ENCODE measurements around the gene CFAP74. TPM values are rescaled to one million over a fixed set of nuclear protein-coding genes. Genes with fewer than 3 reads are reported as not detected.
A peak's percentile ranks its signal among the peaks of the same experiment; 100 is the strongest.

CFAP74 gene
- total and polyA plus RNA-seq, 11 donors, result 0.03 to 0.33 (median 0.07) TPM; not detected in 8

DNA sequence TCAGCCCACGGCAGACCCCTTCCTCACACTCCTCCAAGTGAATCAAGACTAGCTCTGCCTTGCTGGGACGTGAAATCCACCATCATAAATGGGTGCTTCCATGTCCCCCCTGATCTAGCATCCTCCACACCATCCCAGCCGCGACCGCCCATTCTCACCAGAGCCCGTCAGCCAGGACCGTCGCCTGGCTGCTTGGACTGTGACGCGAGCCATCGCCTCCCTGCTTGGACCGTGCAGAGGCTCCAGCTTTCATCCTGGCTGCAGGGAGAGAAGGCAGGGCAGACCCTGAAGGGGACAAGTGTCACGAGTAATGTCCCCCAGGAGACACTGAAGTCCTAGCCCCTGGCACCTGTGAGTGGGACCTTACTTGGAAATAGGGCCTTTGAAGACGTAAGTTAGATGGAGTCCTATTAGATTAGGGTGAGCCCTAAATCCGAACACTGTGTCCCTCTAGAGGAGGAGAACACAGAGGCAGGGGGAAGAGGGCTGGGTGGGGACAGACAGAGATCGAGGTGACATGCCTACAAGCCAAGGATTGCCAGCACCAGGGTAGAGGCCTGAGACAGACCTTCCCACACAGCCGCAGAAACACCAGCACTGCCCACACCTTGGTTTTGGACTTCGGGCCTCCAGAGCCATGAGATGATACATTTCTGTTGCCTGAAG, 33.9 kb upstream of the CFAP74 start:
- Histone ChIP-seq H3K4me3 (no peak overlapping the region), H3K9me3 (peaks cover 0 to 3% (median 0%) of the 10 kb centered on the region in 12 donors), H3K36me3 (no peaks in the 10 kb centered on the region), H3K4me1 (peaks cover 0 to 8% (median 0%) of the 10 kb centered on the region in 12 donors), H3K27ac (no peak overlapping the region), H3K27me3 (no peaks in the 10 kb centered on the region)
- intact Hi-C loops (cut with DNase I), result no loop called here
- DNase-seq (no peak), ATAC-seq (no peak)
- WGBS, 4 donors, result 79 to 84% (median 82%) methylated on average over 18 of the region's 18 CpGs
- no peak for TF ChIP-seq POLR2A (IDR thresholded peaks at IDR 0.05)
- TF ChIP-seq, protein P1, sequence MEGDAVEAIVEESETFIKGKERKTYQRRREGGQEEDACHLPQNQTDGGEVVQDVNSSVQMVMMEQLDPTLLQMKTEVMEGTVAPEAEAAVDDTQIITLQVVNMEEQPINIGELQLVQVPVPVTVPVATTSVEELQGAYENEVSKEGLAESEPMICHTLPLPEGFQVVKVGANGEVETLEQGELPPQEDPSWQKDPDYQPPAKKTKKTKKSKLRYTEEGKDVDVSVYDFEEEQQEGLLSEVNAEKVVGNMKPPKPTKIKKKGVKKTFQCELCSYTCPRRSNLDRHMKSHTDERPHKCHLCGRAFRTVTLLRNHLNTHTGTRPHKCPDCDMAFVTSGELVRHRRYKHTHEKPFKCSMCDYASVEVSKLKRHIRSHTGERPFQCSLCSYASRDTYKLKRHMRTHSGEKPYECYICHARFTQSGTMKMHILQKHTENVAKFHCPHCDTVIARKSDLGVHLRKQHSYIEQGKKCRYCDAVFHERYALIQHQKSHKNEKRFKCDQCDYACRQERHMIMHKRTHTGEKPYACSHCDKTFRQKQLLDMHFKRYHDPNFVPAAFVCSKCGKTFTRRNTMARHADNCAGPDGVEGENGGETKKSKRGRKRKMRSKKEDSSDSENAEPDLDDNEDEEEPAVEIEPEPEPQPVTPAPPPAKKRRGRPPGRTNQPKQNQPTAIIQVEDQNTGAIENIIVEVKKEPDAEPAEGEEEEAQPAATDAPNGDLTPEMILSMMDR (IDR thresholded peaks at IDR 0.05), result no peak

DNA sequence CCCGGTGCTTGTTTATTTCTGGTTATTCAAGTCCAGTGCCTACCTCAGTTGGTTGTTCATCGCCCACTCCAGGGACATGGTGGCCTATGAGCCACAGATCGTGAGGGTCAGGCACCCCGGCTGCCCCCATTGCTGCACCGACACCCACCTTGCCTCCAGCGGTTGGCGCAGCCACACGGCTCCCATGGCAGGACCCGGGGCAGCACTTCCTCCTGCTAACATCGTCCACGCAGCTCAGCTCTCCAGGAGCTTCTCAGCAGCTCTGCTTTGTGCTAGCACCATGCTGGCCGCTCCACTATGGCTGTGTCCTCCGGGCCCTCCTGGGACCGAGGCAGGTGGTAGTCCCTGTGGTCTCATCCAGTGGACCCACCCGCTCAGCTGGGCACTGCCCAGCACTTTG, 32.7 kb upstream of the CFAP74 start:
- ATAC-seq (no peak), DNase-seq (peak in 1 of 5 donors; percentile 47)
- intact Hi-C loops (cut with DNase I), result no loop called here

DNA sequence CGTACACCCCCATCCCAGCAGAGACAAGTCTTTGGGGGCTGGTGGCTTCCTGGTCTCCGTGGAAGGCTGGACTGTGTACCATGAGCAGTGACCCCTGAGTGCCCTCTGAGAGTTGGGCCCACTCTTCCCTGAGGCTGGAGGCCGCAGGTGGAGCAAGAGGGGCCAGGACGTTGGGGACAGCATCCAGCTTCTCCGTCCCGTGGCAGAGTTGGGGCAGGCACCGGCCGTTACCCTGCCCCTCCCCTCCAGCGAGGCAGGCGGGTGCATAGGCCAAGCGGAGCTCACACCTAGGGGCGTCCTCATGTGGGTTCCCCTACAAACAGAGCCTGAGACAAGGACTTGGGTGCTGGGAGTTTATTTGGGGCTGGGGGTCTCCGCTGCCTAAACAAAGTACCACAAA, 29.6 kb upstream of the CFAP74 start:
- WGBS, 4 donors, result 80 to 88% (median 83%) methylated on average over 10 to 13 of the region's 13 CpGs
- no peaks in the 10 kb centered on the region for H3K36me3 ChIP-seq
- peak overlapping the region in 1 of 12 donors; percentile 48 for H3K27ac ChIP-seq
- TF ChIP-seq POLR2A (IDR thresholded peaks at IDR 0.05), result no peak
- TF ChIP-seq, protein P1 (IDR thresholded peaks at IDR 0.05), result no peak
- no peak overlapping the region for H3K4me3 ChIP-seq
- H3K9me3 ChIP-seq, result peaks cover 0 to 2% (median 0%) of the 10 kb centered on the region in 12 donors
- no peak for DNase-seq
- intact Hi-C loops (cut with DNase I), result no loop called here
- H3K27me3 ChIP-seq, result no peaks in the 10 kb centered on the region
- H3K4me1 ChIP-seq, result peaks cover 0 to 12% (median 0%) of the 10 kb centered on the region in 12 donors
- ATAC-seq, result no peak

More for the DNA sequence above, 32.7 kb upstream of the CFAP74 start:
- Histone ChIP-seq H3K27ac (no peak overlapping the region), H3K4me1 (peaks cover 0 to 12% (median 0%) of the 10 kb centered on the region in 12 donors), H3K36me3 (no peaks in the 10 kb centered on the region), H3K27me3 (no peaks in the 10 kb centered on the region), H3K9me3 (peaks cover 0 to 3% (median 0%) of the 10 kb centered on the region in 12 donors), H3K4me3 (no peak overlapping the region)
- TF ChIP-seq POLR2A (IDR thresholded peaks at IDR 0.05), result no peak
- TF ChIP-seq, protein P1 (IDR thresholded peaks at IDR 0.05), result no peak
- WGBS, 4 donors, result 86 to 93% (median 89%) methylated on average over 8 to 15 of the region's 15 CpGs

DNA sequence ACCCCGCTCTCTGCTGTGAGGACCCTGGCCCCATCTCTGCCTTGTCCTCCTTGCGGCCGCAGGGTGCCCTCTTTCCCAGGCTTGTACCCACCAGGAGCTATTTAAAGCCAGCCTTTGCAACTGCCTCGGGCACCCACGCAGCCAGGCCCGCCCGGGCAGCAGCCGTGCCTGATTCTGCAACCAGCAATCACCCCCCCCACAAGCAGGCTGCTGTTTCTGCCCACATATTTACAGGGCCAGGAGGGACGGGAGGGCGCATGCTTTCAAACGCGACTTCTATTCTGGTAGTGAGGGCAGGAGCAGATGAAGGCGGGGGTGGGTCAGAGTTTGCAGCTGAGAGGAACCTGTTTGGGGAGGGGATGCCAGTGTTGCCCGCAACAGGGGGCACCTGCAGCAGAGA, 29.2 kb upstream of the CFAP74 start:
- intact Hi-C loops (cut with DNase I), result no loop called here
- peak in 3 of 4 donors; percentile 35 to 57 (median 49) for ATAC-seq
- Histone ChIP-seq H3K4me3 (no peak overlapping the region), H3K27ac (peak overlapping the region in 1 of 12 donors; percentile 62), H3K9me3 (no peaks in the 10 kb centered on the region), H3K36me3 (no peaks in the 10 kb centered on the region), H3K27me3 (no peaks in the 10 kb centered on the region), H3K4me1 (peaks cover 0 to 12% (median 0%) of the 10 kb centered on the region in 12 donors)
- 52 to 75% (median 69%) methylated on average over 9 to 14 of the region's 14 CpGs for WGBS, 4 donors
- TF ChIP-seq, protein P1 (IDR thresholded peaks at IDR 0.05), result no peak
- TF ChIP-seq POLR2A (IDR thresholded peaks at IDR 0.05), result no peak
- DNase-seq, result no peak

All from heart left ventricle (tissue), 16 donors.